ENCODE data around the gene CAND2. TPM values are rescaled to one million over a fixed set of nuclear protein-coding genes. Genes with fewer than 3 reads are reported as not detected.

CAND2 gene
- total and polyA plus RNA-seq, 2 experiments from 2014 or later: 4.3 to 5.0 TPM

GRCh38 chr3:12777171-12777570 lies 19.3 kb upstream of the CAND2 start:
- Histone ChIP-seq H3K4me2 (no peak overlapping the region), H2AFZ (no peak overlapping the region), H3K4me1 (ENCODE audit: insufficient read depth) (peaks cover 8% of the 10 kb centered on the region), H3K9me2 (replicated peaks; ENCODE audit: insufficient read depth) (no peaks in the 10 kb centered on the region), H3K27ac (no peak overlapping the region), H3K9me3 (ENCODE audit: low read depth) (no peaks in the 10 kb centered on the region), H4K20me1 (ENCODE audit: insufficient read depth, poor library complexity, severe bottlenecking) (no peaks in the 10 kb centered on the region), H3K27me3 (no peaks in the 10 kb centered on the region), H3K4me3 (no peak overlapping the region), H3K79me2 (no peaks in the 10 kb centered on the region), H3K36me3 (replicated peaks; ENCODE audit: insufficient read depth, low read depth) (no peaks in the 10 kb centered on the region)
- WGBS (ENCODE audit: low lambda C conversion rate, missing lambda C conversion rate): 70% methylated on average over 4 of the region's 4 CpGs
- no peak for TF ChIP-seq EZH2phosphoT487 (IDR thresholded peaks at IDR 0.05; ENCODE audit: low read depth, severe bottlenecking, unreplicated experiment)
- DNase-seq (ENCODE audit: low spot score): no peak

- DNase-seq (ENCODE audit: low spot score): no peak
- WGBS (ENCODE audit: low lambda C conversion rate, missing lambda C conversion rate): 35% methylated on average over 4 of the region's 4 CpGs
Observed at GRCh38 chr3:12780751-12781150, 15.7 kb upstream of the CAND2 start.

GRCh38 chr3:12782172-12782815 lies 14.2 kb upstream of the CAND2 start:
- no peaks in the 10 kb centered on the region for H4K20me1 ChIP-seq (ENCODE audit: insufficient read depth, poor library complexity, severe bottlenecking)
- H3K4me2 ChIP-seq: no peak overlapping the region
- H2AFZ ChIP-seq: no peak overlapping the region
- H3K36me3 ChIP-seq (replicated peaks; ENCODE audit: insufficient read depth, low read depth): no peaks in the 10 kb centered on the region
- H3K9me2 ChIP-seq (replicated peaks; ENCODE audit: insufficient read depth): no peaks in the 10 kb centered on the region
- H3K4me3 ChIP-seq: no peak overlapping the region
- no peaks in the 10 kb centered on the region for H3K27me3 ChIP-seq
- DNase-seq (ENCODE audit: low spot score): peak; percentile 85
- no peaks in the 10 kb centered on the region for H3K79me2 ChIP-seq
- H3K27ac ChIP-seq: no peak overlapping the region
- TF ChIP-seq CTCF (IDR thresholded peaks at IDR 0.05; ENCODE audit: poor library complexity): no peak
- no peak for TF ChIP-seq EZH2phosphoT487 (IDR thresholded peaks at IDR 0.05; ENCODE audit: low read depth, severe bottlenecking, unreplicated experiment)
- TF ChIP-seq EZH2 (IDR thresholded peaks at IDR 0.05; ENCODE audit: borderline replicate concordance): no peak
- H3K4me1 ChIP-seq (ENCODE audit: insufficient read depth): peaks cover 8% of the 10 kb centered on the region
- no peaks in the 10 kb centered on the region for H3K9me3 ChIP-seq (ENCODE audit: low read depth)
- 66% methylated on average over 6 of the region's 6 CpGs for WGBS (ENCODE audit: low lambda C conversion rate, missing lambda C conversion rate)

More at GRCh38 chr3:12780751-12781150, 15.7 kb upstream of the CAND2 start:
- H3K27ac ChIP-seq: peak overlapping the region; percentile 10
- no peak overlapping the region for H3K4me3 ChIP-seq
- no peaks in the 10 kb centered on the region for H4K20me1 ChIP-seq (ENCODE audit: insufficient read depth, poor library complexity, severe bottlenecking)
- H2AFZ ChIP-seq: no peak overlapping the region
- no peak for TF ChIP-seq EZH2 (IDR thresholded peaks at IDR 0.05; ENCODE audit: borderline replicate concordance)
- TF ChIP-seq CTCF (IDR thresholded peaks at IDR 0.05; ENCODE audit: poor library complexity): no peak
- no peak for TF ChIP-seq EZH2phosphoT487 (IDR thresholded peaks at IDR 0.05; ENCODE audit: low read depth, severe bottlenecking, unreplicated experiment)
- H3K9me2 ChIP-seq (replicated peaks; ENCODE audit: insufficient read depth): no peaks in the 10 kb centered on the region
- H3K27me3 ChIP-seq: no peaks in the 10 kb centered on the region
- no peaks in the 10 kb centered on the region for H3K79me2 ChIP-seq
- peak overlapping the region; percentile 6 for H3K4me2 ChIP-seq
- no peaks in the 10 kb centered on the region for H3K9me3 ChIP-seq (ENCODE audit: low read depth)
- peaks cover 8% of the 10 kb centered on the region for H3K4me1 ChIP-seq (ENCODE audit: insufficient read depth)
- no peaks in the 10 kb centered on the region for H3K36me3 ChIP-seq (replicated peaks; ENCODE audit: insufficient read depth, low read depth)

- H2AFZ ChIP-seq: no peak overlapping the region
- peaks cover 8% of the 10 kb centered on the region for H3K4me1 ChIP-seq (ENCODE audit: insufficient read depth)
- no peak overlapping the region for H3K4me3 ChIP-seq
- DNase-seq (ENCODE audit: low spot score): no peak
- no peaks in the 10 kb centered on the region for H3K9me3 ChIP-seq (ENCODE audit: low read depth)
- no peaks in the 10 kb centered on the region for H4K20me1 ChIP-seq (ENCODE audit: insufficient read depth, poor library complexity, severe bottlenecking)
- H3K79me2 ChIP-seq: no peaks in the 10 kb centered on the region
- H3K27ac ChIP-seq: no peak overlapping the region
- no peak overlapping the region for H3K4me2 ChIP-seq
- 51% methylated on average over 4 of the region's 4 CpGs for WGBS (ENCODE audit: low lambda C conversion rate, missing lambda C conversion rate)
- TF ChIP-seq EZH2 (IDR thresholded peaks at IDR 0.05; ENCODE audit: borderline replicate concordance): no peak
- no peak for TF ChIP-seq CTCF (IDR thresholded peaks at IDR 0.05; ENCODE audit: poor library complexity)
- TF ChIP-seq EZH2phosphoT487 (IDR thresholded peaks at IDR 0.05; ENCODE audit: low read depth, severe bottlenecking, unreplicated experiment): no peak
- no peaks in the 10 kb centered on the region for H3K27me3 ChIP-seq
- no peaks in the 10 kb centered on the region for H3K36me3 ChIP-seq (replicated peaks; ENCODE audit: insufficient read depth, low read depth)
- no peaks in the 10 kb centered on the region for H3K9me2 ChIP-seq (replicated peaks; ENCODE audit: insufficient read depth)
Observed at GRCh38 chr3:12785096-12785495, 11.4 kb upstream of the CAND2 start.

Measured in hepatocyte (in vitro differentiated cells).